HT1080 (cell line): ENCODE results near the gene TEC. TPM values are rescaled to one million over a fixed set of nuclear protein-coding genes. Genes with fewer than 3 reads are reported as not detected.
"Not testable (repeated sequence)": the region's sequence is repeated elsewhere in the genome, so short reads cannot be mapped to it uniquely, and the experiment has no call there.

ENCODE experiments used
- DNase-seq: peaks from one replicate; pipeline ENCODE4 v3.0.0-alpha.2; 2015; ENCODE audit warnings: low read depth
- polyA plus RNA-seq, 2 experiments: library from polyadenylated mRNA; depleted of rRNA; stranded (reverse); fragments of >200 nt; gene quantifications; 2 replicates each; pipeline ENCODE4 v1.2.3, GENCODE V29; 2015
- total RNA-seq: library from RNA; depleted of rRNA; stranded (reverse); fragments of >200 nt; shearing (Covaris generic); gene quantifications from 2 replicates; pipeline ENCODE4 v1.2.3, GENCODE V29; 2014; rRNA removed

Gene TEC
- total RNA-seq, result 1.3 and 4.1 TPM in 2 replicates
- polyA plus RNA-seq (2015; cell fraction: cytosol; rRNA removed), result 0.51 and 0.99 TPM in 2 replicates
- 1.3 and 1.4 TPM in 2 replicates for polyA plus RNA-seq (2015; cell fraction: nucleus; rRNA removed)

GRCh38 chr4:48268956-48269860 is at the start of gene TEC:
TSS of gene TEC (minus strand) at chr4:48269838. CDS start at chr4:48228614, 41,224 bp downstream.
- peak; percentile 38 for DNase-seq

DNA sequence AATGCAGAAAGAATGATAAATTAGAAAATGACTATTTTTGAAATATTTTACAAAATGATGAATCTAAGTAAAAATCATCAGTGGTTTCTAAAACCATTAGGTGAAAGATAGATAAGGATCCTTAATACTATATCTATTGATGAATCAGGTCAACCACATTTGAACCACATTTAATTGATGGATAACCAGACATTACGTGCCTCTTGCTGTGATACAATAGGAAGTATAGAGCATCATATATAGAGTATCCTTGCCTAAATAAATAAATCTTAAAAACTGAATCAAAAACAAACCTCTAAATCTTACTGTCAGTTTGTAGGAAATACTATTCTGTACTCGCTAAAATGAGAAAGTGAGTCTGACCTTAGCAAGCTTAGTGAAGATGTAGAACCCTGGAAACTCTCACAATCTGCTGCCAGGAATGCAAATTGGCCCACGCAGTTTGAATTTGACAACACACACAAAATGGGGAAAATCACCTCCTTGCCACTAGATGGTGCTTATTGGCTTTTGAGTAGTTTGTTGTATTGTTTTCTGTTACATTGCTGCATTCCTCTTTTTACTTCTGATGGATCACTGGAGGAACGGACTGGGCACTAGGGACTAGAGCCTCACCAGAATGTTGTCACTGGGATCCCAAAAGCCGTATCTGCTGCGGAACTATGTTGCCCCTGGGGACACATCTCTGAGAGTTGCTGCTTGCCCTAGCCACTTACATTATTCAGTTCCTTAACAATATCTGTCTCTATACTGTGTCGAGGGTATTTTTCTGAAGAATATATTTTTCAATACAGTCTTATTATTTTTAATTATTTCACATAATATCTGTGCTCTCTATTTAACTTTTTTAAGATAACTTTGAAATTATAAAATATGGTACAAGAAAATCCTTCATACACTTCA is 46.3 kb upstream of the TEC start:
- peak; percentile 69 for DNase-seq

DNA sequence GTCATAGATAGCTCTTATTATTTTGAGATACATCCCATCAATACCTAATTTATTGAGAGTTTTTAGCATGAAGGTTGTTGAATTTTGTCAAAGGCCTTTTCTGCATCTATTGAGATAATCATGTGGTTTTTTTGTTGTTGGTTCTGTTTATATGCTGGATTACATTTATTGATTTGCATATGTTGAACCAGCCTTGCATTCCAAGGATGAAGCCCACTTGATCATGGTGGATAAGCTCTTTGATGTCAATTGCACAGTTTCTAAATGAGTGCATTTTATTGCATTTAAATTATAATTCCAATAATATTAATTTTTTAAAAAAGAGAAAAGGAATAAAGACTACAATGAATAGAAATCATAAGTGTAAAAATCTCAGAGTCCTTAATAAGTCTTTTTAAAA is 45.1 kb upstream of the TEC start:
- not testable (repeated sequence) for DNase-seq

GRCh38 chr4:48311896-48312295 is 42.3 kb upstream of the TEC start:
- DNase-seq, result no peak

- DNase-seq, result no peak
These were observed 39.3 kb upstream of the TEC start for GRCh38 chr4:48308901-48309300.

DNA sequence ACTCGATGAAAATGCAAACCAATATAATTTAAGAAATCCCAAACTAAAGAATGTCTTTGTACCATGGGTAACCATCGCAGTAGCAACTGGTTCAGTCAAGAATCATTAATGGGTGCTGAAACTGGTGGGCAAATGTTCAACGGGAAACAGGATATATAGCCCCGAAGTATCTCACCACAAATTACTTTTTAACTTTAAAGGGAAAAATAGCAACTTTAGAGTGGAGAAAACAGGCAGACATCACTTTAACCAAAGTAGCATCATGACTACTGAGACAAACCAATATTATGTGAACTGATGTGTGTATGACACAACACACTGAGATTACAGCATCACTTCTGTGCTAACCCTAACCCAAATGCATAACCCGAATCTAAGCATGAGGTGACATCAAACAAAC is 37.9 kb upstream of the TEC start:
- DNase-seq, result no peak

DNA sequence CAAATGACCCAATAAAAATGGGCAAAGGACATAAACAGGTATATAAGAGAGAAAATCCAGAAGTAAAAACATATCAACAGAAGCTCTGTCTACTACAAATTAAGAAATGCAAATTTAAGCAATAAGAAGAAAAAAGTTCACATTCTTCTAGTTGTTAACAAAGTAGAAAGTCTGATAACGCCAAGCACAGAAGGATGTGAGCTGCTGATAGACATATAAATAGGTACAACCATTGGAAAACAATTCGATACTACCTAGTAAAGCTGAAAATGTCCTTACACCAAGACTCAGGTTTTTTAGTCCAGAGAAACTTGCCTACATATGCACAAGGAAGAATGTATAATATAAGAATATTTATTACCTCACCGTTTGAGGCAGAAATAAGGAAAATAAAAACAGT is 35.9 kb upstream of the TEC start:
- no peak for DNase-seq

DNA sequence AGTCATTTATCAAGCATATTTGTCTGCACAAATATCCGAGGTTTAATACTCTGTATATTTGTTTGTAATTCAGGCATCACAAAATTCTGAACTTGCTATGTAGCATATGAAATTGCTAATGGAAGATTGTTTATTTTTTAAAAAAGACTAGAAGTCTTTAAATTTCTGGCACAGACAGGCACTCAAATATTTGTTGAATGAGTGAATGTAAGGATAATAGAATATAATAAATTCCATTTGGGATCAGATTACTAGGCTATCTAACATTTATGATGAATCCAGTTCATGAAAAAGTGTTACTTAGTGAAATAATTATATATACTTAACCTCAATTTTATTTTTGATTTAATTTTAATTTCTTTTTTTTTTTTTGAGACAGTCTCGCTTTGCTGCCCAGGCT is 30.4 kb upstream of the TEC start:
- no peak for DNase-seq

DNA sequence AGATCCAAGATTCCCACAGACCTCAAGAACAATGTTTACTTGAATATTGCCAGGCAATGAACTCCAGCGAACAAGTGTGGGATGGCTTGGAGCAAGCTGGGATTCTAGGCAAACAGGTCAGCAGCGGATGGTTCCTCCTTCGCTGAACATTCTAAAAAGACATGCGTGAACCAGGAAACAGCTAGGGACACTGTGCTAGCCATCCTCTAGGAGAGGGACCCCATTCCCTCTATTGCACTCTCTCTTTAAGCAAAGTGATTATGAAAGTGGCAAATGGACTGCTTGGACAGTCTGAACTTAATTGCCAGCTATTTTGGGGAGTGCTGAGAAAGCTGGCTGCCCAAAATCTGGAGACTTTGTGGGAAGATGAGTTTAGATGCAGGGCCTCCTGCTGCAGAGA is 29.9 kb upstream of the TEC start:
- DNase-seq, result no peak

- DNase-seq, result no peak
These were observed 27.7 kb upstream of the TEC start for GRCh38 chr4:48297256-48297846.

- DNase-seq, result no peak
These were observed 26.7 kb upstream of the TEC start for GRCh38 chr4:48296365-48296764.

DNA sequence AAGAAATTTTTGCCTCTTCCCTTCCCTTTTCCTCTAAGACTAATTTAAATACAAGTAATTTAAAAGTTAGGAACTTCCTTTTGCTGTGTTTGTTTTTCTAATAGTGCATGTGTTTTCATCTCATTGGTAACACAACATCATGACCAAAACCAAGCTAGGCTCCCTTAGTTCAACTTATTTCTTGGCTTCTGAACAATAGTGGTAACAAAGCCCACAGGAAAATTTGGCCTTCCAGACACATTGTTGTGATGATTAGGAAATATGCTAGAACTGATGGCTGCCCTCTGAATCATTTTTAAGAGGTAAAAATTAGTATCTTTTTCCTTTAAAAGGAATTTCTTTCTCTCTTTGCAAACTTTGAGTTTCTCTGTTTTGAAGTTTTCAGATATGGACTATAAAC is 25.5 kb upstream of the TEC start:
- DNase-seq, result no peak

GRCh38 chr4:48292218-48292790 is 22.7 kb upstream of the TEC start:
- not testable (repeated sequence) for DNase-seq

- DNase-seq, result peak; percentile 34
These were observed 20.6 kb upstream of the TEC start for GRCh38 chr4:48290146-48290772.

- not testable (repeated sequence) for DNase-seq
These were observed 16.4 kb upstream of the TEC start for GRCh38 chr4:48286060-48286459.

- not testable (repeated sequence) for DNase-seq
These were observed 16.0 kb upstream of the TEC start for GRCh38 chr4:48285640-48286039.

- no peak for DNase-seq
These were observed 6.0 kb upstream of the TEC start for GRCh38 chr4:48275686-48276085.

- DNase-seq, result peak; percentile 50
These were observed 5.6 kb upstream of the TEC start for GRCh38 chr4:48275247-48275646.

GRCh38 chr4:48271626-48272025 is 2.0 kb upstream of the TEC start:
- DNase-seq, result no peak

DNA sequence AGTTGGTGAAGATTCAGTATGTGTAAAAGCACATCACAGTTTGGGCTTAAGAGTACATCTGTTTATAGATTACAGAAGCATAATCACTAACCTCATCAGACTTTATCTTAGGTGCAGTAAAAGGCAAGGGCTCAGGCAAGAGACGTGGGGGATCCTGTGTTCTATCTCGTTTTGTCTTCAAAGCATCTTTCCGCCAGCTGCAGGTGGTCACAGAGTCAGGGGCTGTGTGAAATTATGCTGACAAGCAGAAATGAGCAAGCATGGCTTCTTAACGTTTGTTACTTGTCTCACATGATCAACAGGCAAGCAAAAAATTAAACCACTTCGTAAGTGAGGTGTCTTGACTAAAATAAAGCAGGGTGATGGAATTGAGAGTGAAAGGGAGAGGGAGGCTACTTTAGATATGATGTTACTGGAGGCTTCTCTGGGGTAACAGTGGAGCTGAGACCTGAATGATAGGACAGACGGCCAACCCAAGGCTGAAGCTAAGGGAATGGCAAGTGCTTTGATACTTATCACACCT is 1.4 kb upstream of the TEC start:
- no peak for DNase-seq
